ENCODE measurements around the gene ABCC5. TPM values are rescaled to one million over a fixed set of nuclear protein-coding genes. Genes with fewer than 3 reads are reported as not detected.

The ABCC5 gene
- total RNA-seq, 1 donor from 2014 or later: 23.8 TPM

- Mint-ChIP-seq H3K4me3 (ENCODE audit: unreplicated experiment) (no peak overlapping the region), H3K9me3 (ENCODE audit: low read depth) (no peaks in the 10 kb centered on the region), H3K36me3 (ENCODE audit: low read depth) (peaks cover 24% of the 10 kb centered on the region), H3K4me1 (ENCODE audit: low read depth) (no peaks in the 10 kb centered on the region), H3K27me3 (ENCODE audit: low read depth) (no peaks in the 10 kb centered on the region), H3K27ac (ENCODE audit: unreplicated experiment) (no peak overlapping the region)
- TF ChIP-seq CTCF (IDR thresholded peaks at IDR 0.05): no peak
- no peak for DNase-seq (ENCODE audit: low spot score)
Measured at GRCh38 chr3:183954875-183955274, 62.8 kb downstream of the ABCC5 start.

- H3K27ac Mint-ChIP-seq (ENCODE audit: unreplicated experiment): no peak overlapping the region
- H3K36me3 Mint-ChIP-seq (ENCODE audit: low read depth): peaks cover 31% of the 10 kb centered on the region
- no peaks in the 10 kb centered on the region for H3K4me1 Mint-ChIP-seq (ENCODE audit: low read depth)
- H3K9me3 Mint-ChIP-seq (ENCODE audit: low read depth): no peaks in the 10 kb centered on the region
- H3K27me3 Mint-ChIP-seq (ENCODE audit: low read depth): no peaks in the 10 kb centered on the region
- TF ChIP-seq CTCF (IDR thresholded peaks at IDR 0.05): no peak
- no peak for DNase-seq (ENCODE audit: low spot score)
- H3K4me3 Mint-ChIP-seq (ENCODE audit: unreplicated experiment): no peak overlapping the region
Measured at GRCh38 chr3:183953471-183954070, 64.1 kb downstream of the ABCC5 start.

- no peak overlapping the region for H3K4me3 Mint-ChIP-seq (ENCODE audit: unreplicated experiment)
Measured at GRCh38 chr3:183951459-183951858, 66.2 kb downstream of the ABCC5 start.

GRCh38 chr3:183949690-183950089 lies 68.0 kb downstream of the ABCC5 start:
- Mint-ChIP-seq H3K4me3 (ENCODE audit: unreplicated experiment) (no peak overlapping the region), H3K9me3 (ENCODE audit: low read depth) (no peaks in the 10 kb centered on the region), H3K36me3 (ENCODE audit: low read depth) (peaks cover 54% of the 10 kb centered on the region), H3K4me1 (ENCODE audit: low read depth) (no peaks in the 10 kb centered on the region), H3K27ac (ENCODE audit: unreplicated experiment) (no peak overlapping the region), H3K27me3 (ENCODE audit: low read depth) (no peaks in the 10 kb centered on the region)
- TF ChIP-seq CTCF (IDR thresholded peaks at IDR 0.05): no peak
- DNase-seq (ENCODE audit: low spot score): no peak

More at GRCh38 chr3:183951459-183951858, 66.2 kb downstream of the ABCC5 start:
- TF ChIP-seq CTCF (IDR thresholded peaks at IDR 0.05): no peak
- H3K27me3 Mint-ChIP-seq (ENCODE audit: low read depth): no peaks in the 10 kb centered on the region
- H3K27ac Mint-ChIP-seq (ENCODE audit: unreplicated experiment): no peak overlapping the region
- DNase-seq (ENCODE audit: low spot score): no peak
- H3K9me3 Mint-ChIP-seq (ENCODE audit: low read depth): no peaks in the 10 kb centered on the region
- H3K36me3 Mint-ChIP-seq (ENCODE audit: low read depth): peaks cover 40% of the 10 kb centered on the region
- H3K4me1 Mint-ChIP-seq (ENCODE audit: low read depth): no peaks in the 10 kb centered on the region

- H3K4me1 Mint-ChIP-seq (ENCODE audit: low read depth): no peaks in the 10 kb centered on the region
- no peak for TF ChIP-seq CTCF (IDR thresholded peaks at IDR 0.05)
- H3K36me3 Mint-ChIP-seq (ENCODE audit: low read depth): peaks cover 49% of the 10 kb centered on the region
- H3K9me3 Mint-ChIP-seq (ENCODE audit: low read depth): no peaks in the 10 kb centered on the region
- no peak overlapping the region for H3K27ac Mint-ChIP-seq (ENCODE audit: unreplicated experiment)
- H3K4me3 Mint-ChIP-seq (ENCODE audit: unreplicated experiment): no peak overlapping the region
- H3K27me3 Mint-ChIP-seq (ENCODE audit: low read depth): no peaks in the 10 kb centered on the region
- DNase-seq (ENCODE audit: low spot score): no peak
Measured at GRCh38 chr3:183946037-183946436, 71.6 kb downstream of the ABCC5 start.
